ENCODE measurements around the gene OGFOD3. TPM values are rescaled to one million over a fixed set of nuclear protein-coding genes. Genes with fewer than 3 reads are reported as not detected.

OGFOD3 gene
- total and polyA plus RNA-seq, 9 of the 15 experiments (the other 6 are each of a cell fraction or from before 2014, with no cell fraction given), result 0.69 to 44.7 (median 18.9) TPM

DNA sequence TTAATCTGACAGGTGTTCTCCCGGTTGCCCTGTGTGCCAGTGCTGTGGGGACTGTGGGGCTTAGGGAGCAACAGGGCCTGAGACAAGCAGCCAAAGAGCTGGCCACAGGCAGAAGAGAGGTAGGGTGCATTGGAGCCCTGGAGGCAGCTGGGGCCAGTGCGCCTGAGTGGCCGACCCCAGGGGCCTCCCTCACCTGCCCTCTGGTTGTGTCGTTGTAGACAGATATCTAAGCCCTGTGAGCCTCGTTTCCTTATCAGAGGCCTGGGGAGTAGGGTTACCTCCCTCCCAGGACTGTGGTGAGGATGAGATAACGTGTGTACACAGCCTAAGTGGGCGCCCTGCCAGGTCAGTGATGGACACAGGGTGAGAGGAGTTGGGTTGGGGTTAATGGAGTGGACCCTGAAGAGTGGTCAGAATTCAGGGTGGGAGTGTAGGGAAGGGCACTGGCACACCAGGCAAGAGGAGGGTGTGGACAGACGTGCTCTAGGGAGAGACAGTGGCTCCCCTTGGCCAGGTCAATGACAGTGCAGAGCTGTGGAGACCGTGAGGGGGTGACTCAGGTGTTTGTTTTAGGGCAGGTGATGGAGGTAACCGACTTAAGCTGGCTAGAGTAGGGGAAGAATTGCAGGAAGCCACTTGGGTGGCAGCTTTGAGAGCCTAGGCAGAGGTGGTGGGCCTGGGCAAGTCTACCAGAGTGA, 43.6 kb upstream of the OGFOD3 start (continued):
- TF ChIP-seq SMAD4 (CRISPR knock-in tag; conservative IDR thresholded peaks at IDR 0.05), result peak; percentile 95
- TF ChIP-seq, protein P1, sequence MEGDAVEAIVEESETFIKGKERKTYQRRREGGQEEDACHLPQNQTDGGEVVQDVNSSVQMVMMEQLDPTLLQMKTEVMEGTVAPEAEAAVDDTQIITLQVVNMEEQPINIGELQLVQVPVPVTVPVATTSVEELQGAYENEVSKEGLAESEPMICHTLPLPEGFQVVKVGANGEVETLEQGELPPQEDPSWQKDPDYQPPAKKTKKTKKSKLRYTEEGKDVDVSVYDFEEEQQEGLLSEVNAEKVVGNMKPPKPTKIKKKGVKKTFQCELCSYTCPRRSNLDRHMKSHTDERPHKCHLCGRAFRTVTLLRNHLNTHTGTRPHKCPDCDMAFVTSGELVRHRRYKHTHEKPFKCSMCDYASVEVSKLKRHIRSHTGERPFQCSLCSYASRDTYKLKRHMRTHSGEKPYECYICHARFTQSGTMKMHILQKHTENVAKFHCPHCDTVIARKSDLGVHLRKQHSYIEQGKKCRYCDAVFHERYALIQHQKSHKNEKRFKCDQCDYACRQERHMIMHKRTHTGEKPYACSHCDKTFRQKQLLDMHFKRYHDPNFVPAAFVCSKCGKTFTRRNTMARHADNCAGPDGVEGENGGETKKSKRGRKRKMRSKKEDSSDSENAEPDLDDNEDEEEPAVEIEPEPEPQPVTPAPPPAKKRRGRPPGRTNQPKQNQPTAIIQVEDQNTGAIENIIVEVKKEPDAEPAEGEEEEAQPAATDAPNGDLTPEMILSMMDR (IDR thresholded peaks at IDR 0.05 in 2 of 3, conservative IDR thresholded peaks at IDR 0.05 in 1 of 3; ENCODE audit: insufficient read depth in 2 of 3, low read depth in 1 of 3, low read length in 3 of 3), result 0 out of 6 replicates have a peak, but pooled peaks of 1 of the 3 experiments have one; percentile 2
- peak; percentile 96 for TF ChIP-seq PML (IDR thresholded peaks at IDR 0.05; ENCODE audit: low read length)
- no peak for TF ChIP-seq DIDO1 (tag; IDR thresholded peaks at IDR 0.05; ENCODE audit: low read depth)
- TF ChIP-seq XRCC3 (IDR thresholded peaks at IDR 0.05), result no peak
- TF ChIP-seq EP300 (IDR thresholded peaks at IDR 0.05; ENCODE audit: low read length), result peak; percentile 98
- no peak for TF ChIP-seq CBX2 (IDR thresholded peaks at IDR 0.05; ENCODE audit: insufficient read depth, low read length, poor library complexity, severe bottlenecking)
- TF ChIP-seq HDGF (IDR thresholded peaks at IDR 0.05), result peak; percentile 81; the same call in 1 of the 2 replicates
- TF ChIP-seq, protein P2, sequence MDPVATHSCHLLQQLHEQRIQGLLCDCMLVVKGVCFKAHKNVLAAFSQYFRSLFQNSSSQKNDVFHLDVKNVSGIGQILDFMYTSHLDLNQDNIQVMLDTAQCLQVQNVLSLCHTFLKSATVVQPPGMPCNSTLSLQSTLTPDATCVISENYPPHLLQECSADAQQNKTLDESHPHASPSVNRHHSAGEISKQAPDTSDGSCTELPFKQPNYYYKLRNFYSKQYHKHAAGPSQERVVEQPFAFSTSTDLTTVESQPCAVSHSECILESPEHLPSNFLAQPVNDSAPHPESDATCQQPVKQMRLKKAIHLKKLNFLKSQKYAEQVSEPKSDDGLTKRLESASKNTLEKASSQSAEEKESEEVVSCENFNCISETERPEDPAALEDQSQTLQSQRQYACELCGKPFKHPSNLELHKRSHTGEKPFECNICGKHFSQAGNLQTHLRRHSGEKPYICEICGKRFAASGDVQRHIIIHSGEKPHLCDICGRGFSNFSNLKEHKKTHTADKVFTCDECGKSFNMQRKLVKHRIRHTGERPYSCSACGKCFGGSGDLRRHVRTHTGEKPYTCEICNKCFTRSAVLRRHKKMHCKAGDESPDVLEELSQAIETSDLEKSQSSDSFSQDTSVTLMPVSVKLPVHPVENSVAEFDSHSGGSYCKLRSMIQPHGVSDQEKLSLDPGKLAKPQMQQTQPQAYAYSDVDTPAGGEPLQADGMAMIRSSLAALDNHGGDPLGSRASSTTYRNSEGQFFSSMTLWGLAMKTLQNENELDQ (CRISPR knock-in tag; IDR thresholded peaks at IDR 0.05; ENCODE audit: borderline replicate concordance), result no peak
- no peak for TF ChIP-seq STAG1 (CRISPR knock-in tag; IDR thresholded peaks at IDR 0.05; ENCODE audit: borderline replicate concordance)
- peak; percentile 43; the same call in 1 of the 2 replicates for TF ChIP-seq SMAD3 (CRISPR knock-in tag; conservative IDR thresholded peaks at IDR 0.05)
- TF ChIP-seq, protein P3, sequence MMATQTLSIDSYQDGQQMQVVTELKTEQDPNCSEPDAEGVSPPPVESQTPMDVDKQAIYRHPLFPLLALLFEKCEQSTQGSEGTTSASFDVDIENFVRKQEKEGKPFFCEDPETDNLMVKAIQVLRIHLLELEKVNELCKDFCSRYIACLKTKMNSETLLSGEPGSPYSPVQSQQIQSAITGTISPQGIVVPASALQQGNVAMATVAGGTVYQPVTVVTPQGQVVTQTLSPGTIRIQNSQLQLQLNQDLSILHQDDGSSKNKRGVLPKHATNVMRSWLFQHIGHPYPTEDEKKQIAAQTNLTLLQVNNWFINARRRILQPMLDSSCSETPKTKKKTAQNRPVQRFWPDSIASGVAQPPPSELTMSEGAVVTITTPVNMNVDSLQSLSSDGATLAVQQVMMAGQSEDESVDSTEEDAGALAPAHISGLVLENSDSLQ (IDR thresholded peaks at IDR 0.05), result peak; percentile 97
- TF ChIP-seq BCOR (IDR thresholded peaks at IDR 0.05), result peak; percentile 88
- TF ChIP-seq POLR2A (conservative IDR thresholded peaks at IDR 0.05), result peak; percentile 40; the same call in 1 of the 2 replicates
- peak; percentile 98 for TF ChIP-seq LEF1 (IDR thresholded peaks at IDR 0.05)
- no peak for TF ChIP-seq ZC3H8 (IDR thresholded peaks at IDR 0.05)
- TF ChIP-seq POLR2H (tag; IDR thresholded peaks at IDR 0.05; ENCODE audit: low read depth), result no peak
- peak; percentile 87 for TF ChIP-seq OTX1 (CRISPR knock-in tag; IDR thresholded peaks at IDR 0.05)
- TF ChIP-seq U2AF1 (optimal IDR thresholded peaks at IDR 0.05; ENCODE audit: low read depth, low read length), result no peak
- peak; percentile 96 for TF ChIP-seq CC2D1A (IDR thresholded peaks at IDR 0.05)
- TF ChIP-seq RBM39 (optimal IDR thresholded peaks at IDR 0.05; ENCODE audit: low read depth, low read length), result peak; percentile 11
- TF ChIP-seq, protein P4, sequence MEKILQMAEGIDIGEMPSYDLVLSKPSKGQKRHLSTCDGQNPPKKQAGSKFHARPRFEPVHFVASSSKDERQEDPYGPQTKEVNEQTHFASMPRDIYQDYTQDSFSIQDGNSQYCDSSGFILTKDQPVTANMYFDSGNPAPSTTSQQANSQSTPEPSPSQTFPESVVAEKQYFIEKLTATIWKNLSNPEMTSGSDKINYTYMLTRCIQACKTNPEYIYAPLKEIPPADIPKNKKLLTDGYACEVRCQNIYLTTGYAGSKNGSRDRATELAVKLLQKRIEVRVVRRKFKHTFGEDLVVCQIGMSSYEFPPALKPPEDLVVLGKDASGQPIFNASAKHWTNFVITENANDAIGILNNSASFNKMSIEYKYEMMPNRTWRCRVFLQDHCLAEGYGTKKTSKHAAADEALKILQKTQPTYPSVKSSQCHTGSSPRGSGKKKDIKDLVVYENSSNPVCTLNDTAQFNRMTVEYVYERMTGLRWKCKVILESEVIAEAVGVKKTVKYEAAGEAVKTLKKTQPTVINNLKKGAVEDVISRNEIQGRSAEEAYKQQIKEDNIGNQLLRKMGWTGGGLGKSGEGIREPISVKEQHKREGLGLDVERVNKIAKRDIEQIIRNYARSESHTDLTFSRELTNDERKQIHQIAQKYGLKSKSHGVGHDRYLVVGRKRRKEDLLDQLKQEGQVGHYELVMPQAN (IDR thresholded peaks at IDR 0.05; ENCODE audit: borderline replicate concordance), result 0 out of 2 replicates have a peak, but pooled peaks have one; percentile 31
- TF ChIP-seq ZFP30 (CRISPR knock-in tag; IDR thresholded peaks at IDR 0.05; ENCODE audit: borderline replicate concordance), result no peak
- 0 out of 2 replicates have a peak, but pooled peaks have one; percentile 17 for TF ChIP-seq MECOM (CRISPR knock-in tag; IDR thresholded peaks at IDR 0.05)
